K562 (cell line): ENCODE measurements around the gene LBHD1. TPM values are rescaled to one million over a fixed set of nuclear protein-coding genes. Genes with fewer than 3 reads are reported as not detected.

Experiments
- ATAC-seq: fragments of 200-7000 bp; cut with Tn5 transposase; 3 replicates; pipeline ENCODE4 v1.9.1; 2020; ENCODE audit warnings: moderate library complexity
- BruUV-seq: library from RNA; stranded (reverse); fragments of 400-500 nt; replicated peaks from 2 replicates; lab custom pipeline; 2021; lab: Mats Ljungman, UMichigan
- CTCF ChIA-PET: fragments of 300-600 bp; formaldehyde crosslinking; extraction: SDS; loops from one replicate; lab custom pipeline; 2021; ENCODE audit warnings: low intra/inter-chr PET ratio; lab: Yijun Ruan, JAX
- POLR2A ChIA-PET: fragments of 300-600, 350-650 bp; sonication (Branson Sonifier 250); formaldehyde crosslinking; extraction: SDS; loops from one replicate; lab custom pipeline; 2021; ENCODE audit warnings: antibody characterized with exemption, inconsistent platforms; lab: Yijun Ruan, JAX
- DNase-seq, 4 experiments: peaks; one replicate each; pipeline versions ENCODE4 v3.0.0 to v3.0.0-alpha.2; 2011 to 2018; ENCODE audit warnings: low spot score in 3 of 4, mixed read lengths in 3 of 4; ENCODE audit errors: extremely low read depth in 1 of 4
- FAIRE-seq: peaks from 2 replicates; lab custom pipeline; 2011; peaks lifted over from hg19 to GRCh38; lab: Jason Lieb, UNC
- H2AFZ ChIP-seq: 2 replicates; pipeline ENCODE4 v1.6.0; 2011; ENCODE audit warnings: low read depth, low read length, control low read depth, inconsistent platforms
- H3K27ac ChIP-seq: fragments of 200-600 bp; 3 replicates; pipeline ENCODE4 v1.8.0; 2011; ENCODE audit warnings: low read depth, mild to moderate bottlenecking, control low read depth, inconsistent platforms, low read length, moderate library complexity, mixed read lengths; ENCODE audit errors: extremely low read depth
- H3K27me3 ChIP-seq, 2 experiments: fragments of 300-600 bp in 1 of 2; 2 replicates in 1 of 2; 3 replicates in 1 of 2; pipeline versions ENCODE4 v1.6.0 to v1.8.0; 2011; ENCODE audit warnings: inconsistent platforms in 2 of 2, low read length in 2 of 2, mild to moderate bottlenecking in 1 of 2, mixed read lengths in 1 of 2, moderate library complexity in 1 of 2; ENCODE audit not compliant: control insufficient read depth in 2 of 2, insufficient read depth in 2 of 2
- H3K36me3 ChIP-seq: fragments of 300-600 bp; 3 replicates; pipeline ENCODE4 v1.8.0; 2011; ENCODE audit warnings: mild to moderate bottlenecking, low read length, inconsistent platforms; ENCODE audit not compliant: control insufficient read depth, insufficient read depth
- H3K4me1 ChIP-seq, 2 experiments: fragments of 200-600 bp in 1 of 2; replicated peaks in 1 of 2; 2 replicates in 1 of 2; 3 replicates in 1 of 2; pipeline versions ENCODE4 v1.5.1 to v1.8.0; 2011; ENCODE audit warnings: inconsistent platforms in 2 of 2, low read length in 2 of 2, mild to moderate bottlenecking in 1 of 2, mixed read lengths in 1 of 2, moderate library complexity in 1 of 2; ENCODE audit not compliant: control insufficient read depth in 2 of 2, insufficient read depth in 2 of 2
- H3K4me2 ChIP-seq: 2 replicates; pipeline ENCODE4 v1.6.1; 2011; ENCODE audit warnings: low read length, control low read depth, inconsistent platforms, mixed read lengths; ENCODE audit not compliant: insufficient read depth
- H3K4me3 ChIP-seq: fragments of 200-600 bp; sonication (generic), shearing (Covaris generic); 2 replicates; pipeline ENCODE4 v1.5.1; 2016; ENCODE audit warnings: control low read depth, inconsistent platforms
- H3K79me2 ChIP-seq: fragments of 200-600 bp; 3 replicates; pipeline ENCODE4 v1.8.0; 2011; ENCODE audit warnings: low read length, inconsistent platforms; ENCODE audit not compliant: control insufficient read depth, insufficient read depth
- H3K9ac ChIP-seq, 2 experiments: 2 replicates each; pipeline versions ENCODE4 v1.6.0 to v1.6.1; 2011; ENCODE audit warnings: low read depth in 2 of 2, low read length in 2 of 2, control low read depth in 1 of 2, inconsistent platforms in 1 of 2, mild to moderate bottlenecking in 1 of 2, mixed read lengths in 1 of 2; ENCODE audit not compliant: insufficient read depth in 1 of 2
- H3K9me1 ChIP-seq: one replicate; pipeline ENCODE4 v1.6.0; 2011; ENCODE audit warnings: inconsistent platforms, mild to moderate bottlenecking, low read length, moderate library complexity; ENCODE audit not compliant: control insufficient read depth, insufficient read depth
- H3K9me3 ChIP-seq: replicated peaks from 2 replicates; pipeline ENCODE4 v1.5.1; 2011; ENCODE audit warnings: low read depth, low read length, inconsistent platforms; ENCODE audit not compliant: control insufficient read depth, insufficient read depth
- H4K20me1 ChIP-seq: replicated peaks from 2 replicates; pipeline ENCODE4 v1.6.1; 2011; ENCODE audit warnings: low read length, inconsistent platforms, mixed read lengths; ENCODE audit not compliant: control insufficient read depth, insufficient read depth
- ETV1 ChIP-seq: fragments of 450-650 bp; conservative IDR thresholded peaks from 2 replicates; pipeline ENCODE4 v1.6.1; 2016; ENCODE audit warnings: missing genetic modification characterization, control low read depth, low read depth, missing compliant biosample characterization
- KLF10 ChIP-seq: fragments of 250-450 bp; sonication (Bioruptor Pico); IDR thresholded peaks from 2 replicates; pipeline ENCODE4 v1.6.1; 2021; ENCODE audit warnings: matching md5 sums
- PTBP1 ChIP-seq: fragments of 200-400 bp; formaldehyde crosslinking; IDR thresholded peaks from 2 replicates; pipeline ENCODE4 v1.6.1; 2017; ENCODE audit warnings: low read depth, low read length
- SAFB2 ChIP-seq: fragments of 200-400 bp; formaldehyde crosslinking; IDR thresholded peaks from 2 replicates; pipeline ENCODE4 v1.6.1; 2018; ENCODE audit warnings: borderline replicate concordance, low read length, low read depth, moderate library complexity; ENCODE audit not compliant: severe bottlenecking
- SMARCA5 ChIP-seq: fragments of 450-650 bp; IDR thresholded peaks from 2 replicates; pipeline ENCODE4 v1.6.1; 2016
- ZC3H4 ChIP-seq: sonication (generic); formaldehyde crosslinking; IDR thresholded peaks from 2 replicates; pipeline ENCODE4 v1.9.0; 2021; ENCODE audit warnings: missing genetic modification reagents, borderline replicate concordance
- WGBS: fragments of 100-300 bp; shearing (Covaris generic); methylation state at CpG from one replicate; pipeline ENCODE4 v1.1.6; 2016; ENCODE audit warnings: low coverage, mixed read lengths; ENCODE audit not compliant: insufficient coverage; ENCODE audit errors: missing lambda C conversion rate; 5-methylcytosine and 5-hydroxymethylcytosine counted together
- in situ Hi-C: fragments of 300-500 bp; cut with MboI; formaldehyde crosslinking; loops from 4 replicates; pipeline ENCODE4 v1.15.0; 2018; ENCODE audit warnings: inconsistent platforms, mixed read lengths
- intact Hi-C: fragments of 100-400 bp; cut with micrococcal nuclease; formaldehyde crosslinking; loops from 2 replicates; pipeline ENCODE4 v1.14.2; 2022
- polyA plus RNA-seq, 8 experiments: library from polyadenylated mRNA; depleted of rRNA in 4 of 8; stranded (reverse) in 5 of 8; unstranded in 3 of 8; fragments of >200 nt; fragmentation: Nextera tagmentation in 2 of 8; fragmentation: Illumina TruSeq in 1 of 8; extraction: Ambion mirVana in 2 of 8; extraction: Trizol in 1 of 8; gene quantifications; 2 replicates each; pipeline versions ENCODE4 v1.2.1 to v1.2.3, GENCODE V29; 2011 to 2014; ENCODE audit warnings: inconsistent platforms in 1 of 8, missing spikeins in 1 of 8
- total RNA-seq, 7 experiments: library from RNA; depleted of rRNA in 6 of 7; stranded (reverse); fragments of >200 nt in 6 of 7; fragmentation: Illumina TruSeq in 2 of 7; extraction: Trizol in 2 of 7; gene quantifications; 2 replicates each; pipeline versions ENCODE4 v1.2.1 to v1.2.3, GENCODE V29; 2011 to 2021; ENCODE audit warnings: low replicate concordance in 1 of 7
- TF ChIP-seq, protein P1 (sequence below), 2 experiments: fragments of 200-800 bp in 1 of 2; sonication (Bioruptor generic) in 1 of 2; sonication (generic) in 1 of 2; formaldehyde crosslinking in 1 of 2; IDR thresholded peaks in 1 of 2; conservative IDR thresholded peaks in 1 of 2; 2 replicates each; pipeline versions ENCODE4 v1.5.0 to v1.6.1; 2016 to 2020; ENCODE audit warnings: missing compliant biosample characterization in 1 of 2, missing genetic modification characterization in 1 of 2, missing genetic modification reagents in 1 of 2
- TF ChIP-seq, protein P2 (sequence below): conservative IDR thresholded peaks from 2 replicates; pipeline ENCODE4 v1.6.1; 2011; ENCODE audit warnings: low read depth, mild to moderate bottlenecking, low read length; ENCODE audit not compliant: control insufficient read depth
- TF ChIP-seq, protein P3 (sequence below): fragments of 250-450 bp; sonication (Bioruptor Pico); IDR thresholded peaks from 2 replicates; pipeline ENCODE4 v1.4.0; 2020; ENCODE audit warnings: mild to moderate bottlenecking, moderate library complexity
- TF ChIP-seq, protein P4 (sequence below): fragments of 450-650 bp; IDR thresholded peaks from 2 replicates; pipeline ENCODE4 v1.6.1; 2016; ENCODE audit warnings: mild to moderate bottlenecking
- TF ChIP-seq, protein P5 (sequence below): fragments of 450-650 bp; IDR thresholded peaks from 2 replicates; pipeline ENCODE4 v1.6.1; 2016; ENCODE audit warnings: missing biosample characterization, missing genetic modification characterization

The LBHD1 gene
- total and polyA plus RNA-seq, 9 of the 15 experiments (the other 6 are each of a cell fraction or from before 2014, with no cell fraction given), result 2.6 to 28.0 (median 12.5) TPM

DNA sequence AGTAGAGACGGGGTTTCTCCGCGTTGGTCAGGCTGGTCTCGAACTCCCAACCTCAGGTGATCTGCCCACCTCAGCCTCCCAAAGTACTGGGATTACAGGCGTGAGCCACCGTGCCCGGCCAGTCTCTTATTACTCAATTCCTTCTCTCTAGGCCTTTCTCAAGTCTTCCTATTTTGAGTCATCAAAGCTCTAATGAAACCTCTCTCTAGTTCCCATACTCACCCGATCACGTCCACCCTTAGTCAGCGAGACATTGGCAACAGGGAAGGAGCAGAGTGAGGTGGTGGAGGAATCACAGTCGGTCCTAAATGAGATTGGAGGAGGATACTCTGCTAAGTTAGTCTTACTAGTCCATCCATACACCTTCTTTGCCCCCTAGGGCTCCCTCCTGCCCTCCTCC, 30.2 kb upstream of the LBHD1 start:
- no peaks in the 10 kb centered on the region for H3K9me3 ChIP-seq
- H2AFZ ChIP-seq, result no peak overlapping the region
- BruUV-seq, result no TSS peak
- CTCF ChIA-PET, result no interaction called here
- no peak overlapping the region for H3K4me2 ChIP-seq
- peaks cover under 1% of the 10 kb centered on the region for H3K9me1 ChIP-seq
- POLR2A ChIA-PET, result interaction anchor here (0.6 to 1.4 kb wide), 2 partner anchors 13 to 27 kb away, joined by 3 to 4 read pairs; partner anchors contain the start of gene LRRN4CL
- peaks cover 3% of the 10 kb centered on the region; the same call in 1 of the 2 replicates for H4K20me1 ChIP-seq
- DNase-seq, result no peak
- in situ Hi-C loops (no loop called here), intact Hi-C loops (no loop called here)
- H3K4me1 ChIP-seq, result peaks cover 13 to 18% of the 10 kb centered on the region in 2 experiments
- no peak overlapping the region for H3K4me3 ChIP-seq
- H3K27me3 ChIP-seq, result no peaks in the 10 kb centered on the region
- peaks cover 14% of the 10 kb centered on the region for H3K79me2 ChIP-seq
- H3K27ac ChIP-seq, result no peak overlapping the region
- no peak for ATAC-seq
- TF ChIP-seq PTBP1 (no peak), SMARCA5 (no peak), ZC3H4 (CRISPR knock-in tag) (no peak), SAFB2 (no peak), KLF10 (no peak), ETV1 (tag) (no peak)
- TF ChIP-seq, protein P1, sequence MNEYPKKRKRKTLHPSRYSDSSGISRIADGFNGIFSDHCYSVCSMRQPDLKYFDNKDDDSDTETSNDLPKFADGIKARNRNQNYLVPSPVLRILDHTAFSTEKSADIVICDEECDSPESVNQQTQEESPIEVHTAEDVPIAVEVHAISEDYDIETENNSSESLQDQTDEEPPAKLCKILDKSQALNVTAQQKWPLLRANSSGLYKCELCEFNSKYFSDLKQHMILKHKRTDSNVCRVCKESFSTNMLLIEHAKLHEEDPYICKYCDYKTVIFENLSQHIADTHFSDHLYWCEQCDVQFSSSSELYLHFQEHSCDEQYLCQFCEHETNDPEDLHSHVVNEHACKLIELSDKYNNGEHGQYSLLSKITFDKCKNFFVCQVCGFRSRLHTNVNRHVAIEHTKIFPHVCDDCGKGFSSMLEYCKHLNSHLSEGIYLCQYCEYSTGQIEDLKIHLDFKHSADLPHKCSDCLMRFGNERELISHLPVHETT (CRISPR knock-in tag; conservative IDR thresholded peaks at IDR 0.05 in 1 of 2, IDR thresholded peaks at IDR 0.05 in 1 of 2), result no peak
- TF ChIP-seq, protein P2, sequence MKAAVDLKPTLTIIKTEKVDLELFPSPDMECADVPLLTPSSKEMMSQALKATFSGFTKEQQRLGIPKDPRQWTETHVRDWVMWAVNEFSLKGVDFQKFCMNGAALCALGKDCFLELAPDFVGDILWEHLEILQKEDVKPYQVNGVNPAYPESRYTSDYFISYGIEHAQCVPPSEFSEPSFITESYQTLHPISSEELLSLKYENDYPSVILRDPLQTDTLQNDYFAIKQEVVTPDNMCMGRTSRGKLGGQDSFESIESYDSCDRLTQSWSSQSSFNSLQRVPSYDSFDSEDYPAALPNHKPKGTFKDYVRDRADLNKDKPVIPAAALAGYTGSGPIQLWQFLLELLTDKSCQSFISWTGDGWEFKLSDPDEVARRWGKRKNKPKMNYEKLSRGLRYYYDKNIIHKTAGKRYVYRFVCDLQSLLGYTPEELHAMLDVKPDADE, result no peak
- TF ChIP-seq, protein P3, sequence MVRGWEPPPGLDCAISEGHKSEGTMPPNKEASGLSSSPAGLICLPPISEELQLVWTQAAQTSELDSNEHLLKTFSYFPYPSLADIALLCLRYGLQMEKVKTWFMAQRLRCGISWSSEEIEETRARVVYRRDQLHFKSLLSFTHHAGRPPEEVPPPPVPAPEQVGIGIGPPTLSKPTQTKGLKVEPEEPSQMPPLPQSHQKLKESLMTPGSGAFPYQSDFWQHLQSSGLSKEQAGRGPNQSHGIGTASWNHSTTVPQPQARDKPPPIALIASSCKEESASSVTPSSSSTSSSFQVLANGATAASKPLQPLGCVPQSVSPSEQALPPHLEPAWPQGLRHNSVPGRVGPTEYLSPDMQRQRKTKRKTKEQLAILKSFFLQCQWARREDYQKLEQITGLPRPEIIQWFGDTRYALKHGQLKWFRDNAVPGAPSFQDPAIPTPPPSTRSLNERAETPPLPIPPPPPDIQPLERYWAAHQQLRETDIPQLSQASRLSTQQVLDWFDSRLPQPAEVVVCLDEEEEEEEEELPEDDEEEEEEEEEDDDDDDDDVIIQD (CRISPR knock-in tag), result no peak
- TF ChIP-seq, protein P4, sequence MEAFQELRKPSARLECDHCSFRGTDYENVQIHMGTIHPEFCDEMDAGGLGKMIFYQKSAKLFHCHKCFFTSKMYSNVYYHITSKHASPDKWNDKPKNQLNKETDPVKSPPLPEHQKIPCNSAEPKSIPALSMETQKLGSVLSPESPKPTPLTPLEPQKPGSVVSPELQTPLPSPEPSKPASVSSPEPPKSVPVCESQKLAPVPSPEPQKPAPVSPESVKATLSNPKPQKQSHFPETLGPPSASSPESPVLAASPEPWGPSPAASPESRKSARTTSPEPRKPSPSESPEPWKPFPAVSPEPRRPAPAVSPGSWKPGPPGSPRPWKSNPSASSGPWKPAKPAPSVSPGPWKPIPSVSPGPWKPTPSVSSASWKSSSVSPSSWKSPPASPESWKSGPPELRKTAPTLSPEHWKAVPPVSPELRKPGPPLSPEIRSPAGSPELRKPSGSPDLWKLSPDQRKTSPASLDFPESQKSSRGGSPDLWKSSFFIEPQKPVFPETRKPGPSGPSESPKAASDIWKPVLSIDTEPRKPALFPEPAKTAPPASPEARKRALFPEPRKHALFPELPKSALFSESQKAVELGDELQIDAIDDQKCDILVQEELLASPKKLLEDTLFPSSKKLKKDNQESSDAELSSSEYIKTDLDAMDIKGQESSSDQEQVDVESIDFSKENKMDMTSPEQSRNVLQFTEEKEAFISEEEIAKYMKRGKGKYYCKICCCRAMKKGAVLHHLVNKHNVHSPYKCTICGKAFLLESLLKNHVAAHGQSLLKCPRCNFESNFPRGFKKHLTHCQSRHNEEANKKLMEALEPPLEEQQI, result no peak
- TF ChIP-seq, protein P5, sequence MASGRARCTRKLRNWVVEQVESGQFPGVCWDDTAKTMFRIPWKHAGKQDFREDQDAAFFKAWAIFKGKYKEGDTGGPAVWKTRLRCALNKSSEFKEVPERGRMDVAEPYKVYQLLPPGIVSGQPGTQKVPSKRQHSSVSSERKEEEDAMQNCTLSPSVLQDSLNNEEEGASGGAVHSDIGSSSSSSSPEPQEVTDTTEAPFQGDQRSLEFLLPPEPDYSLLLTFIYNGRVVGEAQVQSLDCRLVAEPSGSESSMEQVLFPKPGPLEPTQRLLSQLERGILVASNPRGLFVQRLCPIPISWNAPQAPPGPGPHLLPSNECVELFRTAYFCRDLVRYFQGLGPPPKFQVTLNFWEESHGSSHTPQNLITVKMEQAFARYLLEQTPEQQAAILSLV (tag), result no peak
- H3K36me3 ChIP-seq, result peaks cover 42% of the 10 kb centered on the region
- 97% methylated on average over 7 of the region's 11 CpGs for WGBS
- FAIRE-seq, result no peak
- no peak overlapping the region for H3K9ac ChIP-seq
